HL-60 (cell line): ENCODE data around the gene IARS1.

Experiments
- DNase-seq, 2 experiments: peaks; one replicate each; pipeline ENCODE4 v3.0.0-alpha.2; 2010 to 2020; ENCODE audit warnings: low read depth in 1 of 2, low spot score in 1 of 2
- H3K27ac ChIP-seq: fragments of 250-450 bp; sonication (Bioruptor Pico); replicated peaks from 2 replicates; pipeline ENCODE4 v1.5.1; 2020; ENCODE audit warnings: mild to moderate bottlenecking, moderate library complexity
- H3K27me3 ChIP-seq: fragments of 250-450 bp; sonication (Bioruptor Pico); 2 replicates; pipeline ENCODE4 v1.5.1; 2021; ENCODE audit warnings: mild to moderate bottlenecking, moderate library complexity; ENCODE audit not compliant: insufficient read depth, poor library complexity, severe bottlenecking
- H3K4me3 ChIP-seq: replicated peaks from 2 replicates; pipeline ENCODE4 v1.5.1; 2011; ENCODE audit warnings: mild to moderate bottlenecking, control low read depth, low read length; ENCODE audit not compliant: insufficient read depth
- CTCF ChIP-seq: IDR thresholded peaks from one replicate; pipeline ENCODE4 v1.5.1; 2011; ENCODE audit warnings: low read length, control low read depth, inconsistent platforms; ENCODE audit not compliant: insufficient read depth
- GABPA ChIP-seq: IDR thresholded peaks from 2 replicates; pipeline ENCODE4 v1.6.1; 2012; ENCODE audit warnings: low read depth
- POLR2AphosphoS5 ChIP-seq: IDR thresholded peaks from 2 replicates; pipeline ENCODE4 v1.6.1; 2012; ENCODE audit warnings: low read depth
- SPI1 ChIP-seq: IDR thresholded peaks from 2 replicates; pipeline ENCODE4 v1.6.1; 2012; ENCODE audit warnings: low read depth, mild to moderate bottlenecking, borderline replicate concordance
- TF ChIP-seq, protein P1 (sequence below): IDR thresholded peaks from 2 replicates; pipeline ENCODE4 v1.6.1; 2012; ENCODE audit warnings: low read depth; ENCODE audit not compliant: insufficient replicate concordance

The IARS1 gene

DNA sequence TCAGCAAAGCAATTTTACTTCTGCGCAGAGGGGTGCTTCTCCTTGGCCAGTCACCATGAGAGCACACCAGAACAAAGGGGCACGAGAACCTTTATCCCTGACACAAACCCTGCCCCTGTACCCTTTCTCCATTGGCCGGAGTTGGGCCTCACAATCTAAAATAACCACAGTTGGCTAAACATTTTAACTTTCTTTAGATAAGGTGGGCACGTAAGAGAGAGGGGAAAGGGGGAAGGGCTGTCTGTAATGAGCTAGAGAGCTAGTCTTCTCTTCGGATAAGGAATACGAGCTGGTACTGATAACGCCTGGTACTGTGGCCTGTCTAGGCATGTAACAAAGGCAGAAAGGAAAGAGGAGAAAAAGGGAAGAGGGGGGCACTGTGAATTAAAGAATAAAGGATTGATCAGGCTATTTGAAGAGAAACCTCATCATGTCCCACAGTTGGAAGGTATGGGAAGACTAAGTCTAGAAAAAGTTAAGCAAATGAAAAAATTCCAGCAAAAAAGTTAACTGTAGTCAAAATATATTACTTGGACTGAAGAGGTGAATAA, 1.8 kb upstream of the IARS1 start:
- Histone ChIP-seq H3K4me3 (no peak overlapping the region), H3K27ac (peak overlapping the region; percentile 89), H3K27me3 (no peaks in the 10 kb centered on the region)
- DNase-seq, result no peak
- no peak for TF ChIP-seq GABPA
- no peak for TF ChIP-seq CTCF
- no peak for TF ChIP-seq SPI1
- TF ChIP-seq POLR2AphosphoS5, result no peak
- TF ChIP-seq, protein P1, sequence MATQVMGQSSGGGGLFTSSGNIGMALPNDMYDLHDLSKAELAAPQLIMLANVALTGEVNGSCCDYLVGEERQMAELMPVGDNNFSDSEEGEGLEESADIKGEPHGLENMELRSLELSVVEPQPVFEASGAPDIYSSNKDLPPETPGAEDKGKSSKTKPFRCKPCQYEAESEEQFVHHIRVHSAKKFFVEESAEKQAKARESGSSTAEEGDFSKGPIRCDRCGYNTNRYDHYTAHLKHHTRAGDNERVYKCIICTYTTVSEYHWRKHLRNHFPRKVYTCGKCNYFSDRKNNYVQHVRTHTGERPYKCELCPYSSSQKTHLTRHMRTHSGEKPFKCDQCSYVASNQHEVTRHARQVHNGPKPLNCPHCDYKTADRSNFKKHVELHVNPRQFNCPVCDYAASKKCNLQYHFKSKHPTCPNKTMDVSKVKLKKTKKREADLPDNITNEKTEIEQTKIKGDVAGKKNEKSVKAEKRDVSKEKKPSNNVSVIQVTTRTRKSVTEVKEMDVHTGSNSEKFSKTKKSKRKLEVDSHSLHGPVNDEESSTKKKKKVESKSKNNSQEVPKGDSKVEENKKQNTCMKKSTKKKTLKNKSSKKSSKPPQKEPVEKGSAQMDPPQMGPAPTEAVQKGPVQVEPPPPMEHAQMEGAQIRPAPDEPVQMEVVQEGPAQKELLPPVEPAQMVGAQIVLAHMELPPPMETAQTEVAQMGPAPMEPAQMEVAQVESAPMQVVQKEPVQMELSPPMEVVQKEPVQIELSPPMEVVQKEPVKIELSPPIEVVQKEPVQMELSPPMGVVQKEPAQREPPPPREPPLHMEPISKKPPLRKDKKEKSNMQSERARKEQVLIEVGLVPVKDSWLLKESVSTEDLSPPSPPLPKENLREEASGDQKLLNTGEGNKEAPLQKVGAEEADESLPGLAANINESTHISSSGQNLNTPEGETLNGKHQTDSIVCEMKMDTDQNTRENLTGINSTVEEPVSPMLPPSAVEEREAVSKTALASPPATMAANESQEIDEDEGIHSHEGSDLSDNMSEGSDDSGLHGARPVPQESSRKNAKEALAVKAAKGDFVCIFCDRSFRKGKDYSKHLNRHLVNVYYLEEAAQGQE, result no peak

DNA sequence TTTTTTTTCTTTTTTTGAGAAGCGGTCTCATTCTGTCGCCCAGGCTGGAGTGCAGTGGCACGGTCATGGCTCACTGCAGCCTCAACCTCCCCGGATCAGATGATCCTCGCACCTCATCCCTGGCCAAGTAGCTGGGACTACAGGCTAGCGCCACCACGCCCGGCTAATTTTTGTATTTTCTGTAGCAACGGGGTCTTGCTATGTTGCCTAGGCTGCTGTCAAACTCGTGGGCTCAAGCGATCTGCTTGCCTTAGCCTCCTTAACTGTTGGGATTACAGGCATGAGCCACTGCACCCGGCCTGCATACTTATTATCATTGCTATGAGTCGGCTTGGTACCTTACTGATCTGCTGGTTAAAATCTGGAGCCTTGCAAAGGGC, 790 bp upstream of the IARS1 start:
- Histone ChIP-seq H3K27ac (peak overlapping the region; percentile 89), H3K27me3 (no peaks in the 10 kb centered on the region), H3K4me3 (peak overlapping the region; percentile 70)
- DNase-seq, result peak in 1 of 2 experiments; percentile 28
- TF ChIP-seq CTCF (no peak), POLR2AphosphoS5 (no peak; the same call in 1 of the 2 replicates), GABPA (no peak), SPI1 (no peak)
- TF ChIP-seq, protein P1, result no peak

- peak overlapping the region; percentile 70 for H3K4me3 ChIP-seq
- H3K27me3 ChIP-seq, result no peaks in the 10 kb centered on the region
- H3K27ac ChIP-seq, result peak overlapping the region; percentile 89
- DNase-seq, result no peak
- TF ChIP-seq, protein P1, result no peak
- TF ChIP-seq GABPA, result no peak
- TF ChIP-seq SPI1, result no peak
- no peak for TF ChIP-seq CTCF
- no peak for TF ChIP-seq POLR2AphosphoS5
These were observed 482 bp downstream of the IARS1 start for GRCh38 chr9:92293075-92293354.
